ENCODE data around the gene VIPR2.
"Not testable (repeated sequence)": the region's sequence is repeated elsewhere in the genome, so short reads cannot be mapped to it uniquely, and the experiment has no call there.

Gene VIPR2

GRCh38 chr7:159083001-159083697 is 61.5 kb downstream of the VIPR2 start:
- peak overlapping the region in 1 of 2 donors; percentile 11 for H3K27ac ChIP-seq
- no peak overlapping the region for H3K4me3 ChIP-seq
- no peak for TF ChIP-seq CTCF (IDR thresholded peaks at IDR 0.05)
- DNase-seq (ENCODE audit: low spot score) = peak; percentile 56

- H3K27ac ChIP-seq; DNase-seq (ENCODE audit: low spot score); H3K4me3 ChIP-seq: not testable (repeated sequence)
These were observed 62.6 kb downstream of the VIPR2 start for GRCh38 chr7:159082075-159082474.

DNA sequence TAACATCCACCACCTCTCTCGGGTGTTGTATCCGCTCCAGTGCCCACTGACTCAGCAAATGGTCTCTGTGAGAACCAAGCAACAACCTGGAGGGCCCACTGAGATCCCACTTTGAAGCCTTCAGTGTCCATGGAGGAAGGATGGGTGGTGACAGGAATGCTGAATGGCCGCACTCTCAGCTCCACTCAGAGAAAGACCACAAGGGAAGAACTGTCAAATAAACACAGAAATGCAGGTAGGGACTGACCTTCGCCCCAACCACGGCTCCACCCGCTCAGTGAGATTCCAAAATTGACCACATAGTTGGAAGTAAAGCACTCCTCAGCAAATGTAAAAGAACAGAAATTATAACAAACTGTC is 65.8 kb downstream of the VIPR2 start:
- TF ChIP-seq CTCF (IDR thresholded peaks at IDR 0.05) = no peak
- Histone ChIP-seq H3K4me3 (no peak overlapping the region), H3K27ac (no peak overlapping the region)
- peak; percentile 19 for DNase-seq (ENCODE audit: low spot score)

GRCh38 chr7:159078193-159078910 is 66.3 kb downstream of the VIPR2 start:
- Histone ChIP-seq H3K4me3 (no peak overlapping the region), H3K27ac (no peak overlapping the region)
- DNase-seq (ENCODE audit: low spot score) = no peak
- no peak for TF ChIP-seq CTCF (IDR thresholded peaks at IDR 0.05)

DNA sequence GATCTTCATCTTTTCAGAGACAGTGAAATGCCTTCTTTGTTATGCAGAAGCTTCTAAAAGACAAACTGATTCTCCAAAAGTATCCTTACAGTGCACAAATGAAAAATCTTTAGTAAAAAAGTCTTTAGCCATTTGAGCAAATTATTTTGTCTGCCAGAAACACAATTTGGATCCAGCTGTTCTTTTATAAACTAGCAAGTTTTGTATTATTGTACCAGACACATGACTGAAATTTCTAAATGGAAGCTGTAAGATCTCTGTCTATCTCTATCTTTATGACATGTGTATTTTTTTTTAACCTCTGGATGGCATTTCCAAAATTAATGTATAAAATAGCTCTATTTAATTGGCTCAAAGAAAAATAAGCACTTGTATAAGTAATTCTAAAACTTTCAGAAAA is 68.3 kb downstream of the VIPR2 start:
- H3K27ac ChIP-seq = no peak overlapping the region
- no peak for DNase-seq (ENCODE audit: low spot score)
- TF ChIP-seq CTCF (IDR thresholded peaks at IDR 0.05) = no peak
- no peak overlapping the region for H3K4me3 ChIP-seq

GRCh38 chr7:159075563-159076238 is 69.0 kb downstream of the VIPR2 start:
- DNase-seq (ENCODE audit: low spot score) = peak; percentile 66
- Histone ChIP-seq H3K4me3 (no peak overlapping the region), H3K27ac (peak overlapping the region in 1 of 2 donors; percentile 15)
- no peak for TF ChIP-seq CTCF (IDR thresholded peaks at IDR 0.05)

- TF ChIP-seq CTCF (IDR thresholded peaks at IDR 0.05) = no peak
- peak overlapping the region in 1 of 2 donors; percentile 91 for H3K27ac ChIP-seq
- DNase-seq (ENCODE audit: low spot score) = no peak
- no peak overlapping the region for H3K4me3 ChIP-seq
These were observed 73.4 kb downstream of the VIPR2 start for GRCh38 chr7:159071260-159071659.

Measured in coronary artery (tissue), 2 donors.